ENCODE results near the gene PROM1. TPM values are rescaled to one million over a fixed set of nuclear protein-coding genes. Genes with fewer than 3 reads are reported as not detected.

Gene PROM1
- total and polyA plus RNA-seq, 2 experiments from 2014 or later, result 36.6 to 66.6 TPM

- TF ChIP-seq, protein P1, sequence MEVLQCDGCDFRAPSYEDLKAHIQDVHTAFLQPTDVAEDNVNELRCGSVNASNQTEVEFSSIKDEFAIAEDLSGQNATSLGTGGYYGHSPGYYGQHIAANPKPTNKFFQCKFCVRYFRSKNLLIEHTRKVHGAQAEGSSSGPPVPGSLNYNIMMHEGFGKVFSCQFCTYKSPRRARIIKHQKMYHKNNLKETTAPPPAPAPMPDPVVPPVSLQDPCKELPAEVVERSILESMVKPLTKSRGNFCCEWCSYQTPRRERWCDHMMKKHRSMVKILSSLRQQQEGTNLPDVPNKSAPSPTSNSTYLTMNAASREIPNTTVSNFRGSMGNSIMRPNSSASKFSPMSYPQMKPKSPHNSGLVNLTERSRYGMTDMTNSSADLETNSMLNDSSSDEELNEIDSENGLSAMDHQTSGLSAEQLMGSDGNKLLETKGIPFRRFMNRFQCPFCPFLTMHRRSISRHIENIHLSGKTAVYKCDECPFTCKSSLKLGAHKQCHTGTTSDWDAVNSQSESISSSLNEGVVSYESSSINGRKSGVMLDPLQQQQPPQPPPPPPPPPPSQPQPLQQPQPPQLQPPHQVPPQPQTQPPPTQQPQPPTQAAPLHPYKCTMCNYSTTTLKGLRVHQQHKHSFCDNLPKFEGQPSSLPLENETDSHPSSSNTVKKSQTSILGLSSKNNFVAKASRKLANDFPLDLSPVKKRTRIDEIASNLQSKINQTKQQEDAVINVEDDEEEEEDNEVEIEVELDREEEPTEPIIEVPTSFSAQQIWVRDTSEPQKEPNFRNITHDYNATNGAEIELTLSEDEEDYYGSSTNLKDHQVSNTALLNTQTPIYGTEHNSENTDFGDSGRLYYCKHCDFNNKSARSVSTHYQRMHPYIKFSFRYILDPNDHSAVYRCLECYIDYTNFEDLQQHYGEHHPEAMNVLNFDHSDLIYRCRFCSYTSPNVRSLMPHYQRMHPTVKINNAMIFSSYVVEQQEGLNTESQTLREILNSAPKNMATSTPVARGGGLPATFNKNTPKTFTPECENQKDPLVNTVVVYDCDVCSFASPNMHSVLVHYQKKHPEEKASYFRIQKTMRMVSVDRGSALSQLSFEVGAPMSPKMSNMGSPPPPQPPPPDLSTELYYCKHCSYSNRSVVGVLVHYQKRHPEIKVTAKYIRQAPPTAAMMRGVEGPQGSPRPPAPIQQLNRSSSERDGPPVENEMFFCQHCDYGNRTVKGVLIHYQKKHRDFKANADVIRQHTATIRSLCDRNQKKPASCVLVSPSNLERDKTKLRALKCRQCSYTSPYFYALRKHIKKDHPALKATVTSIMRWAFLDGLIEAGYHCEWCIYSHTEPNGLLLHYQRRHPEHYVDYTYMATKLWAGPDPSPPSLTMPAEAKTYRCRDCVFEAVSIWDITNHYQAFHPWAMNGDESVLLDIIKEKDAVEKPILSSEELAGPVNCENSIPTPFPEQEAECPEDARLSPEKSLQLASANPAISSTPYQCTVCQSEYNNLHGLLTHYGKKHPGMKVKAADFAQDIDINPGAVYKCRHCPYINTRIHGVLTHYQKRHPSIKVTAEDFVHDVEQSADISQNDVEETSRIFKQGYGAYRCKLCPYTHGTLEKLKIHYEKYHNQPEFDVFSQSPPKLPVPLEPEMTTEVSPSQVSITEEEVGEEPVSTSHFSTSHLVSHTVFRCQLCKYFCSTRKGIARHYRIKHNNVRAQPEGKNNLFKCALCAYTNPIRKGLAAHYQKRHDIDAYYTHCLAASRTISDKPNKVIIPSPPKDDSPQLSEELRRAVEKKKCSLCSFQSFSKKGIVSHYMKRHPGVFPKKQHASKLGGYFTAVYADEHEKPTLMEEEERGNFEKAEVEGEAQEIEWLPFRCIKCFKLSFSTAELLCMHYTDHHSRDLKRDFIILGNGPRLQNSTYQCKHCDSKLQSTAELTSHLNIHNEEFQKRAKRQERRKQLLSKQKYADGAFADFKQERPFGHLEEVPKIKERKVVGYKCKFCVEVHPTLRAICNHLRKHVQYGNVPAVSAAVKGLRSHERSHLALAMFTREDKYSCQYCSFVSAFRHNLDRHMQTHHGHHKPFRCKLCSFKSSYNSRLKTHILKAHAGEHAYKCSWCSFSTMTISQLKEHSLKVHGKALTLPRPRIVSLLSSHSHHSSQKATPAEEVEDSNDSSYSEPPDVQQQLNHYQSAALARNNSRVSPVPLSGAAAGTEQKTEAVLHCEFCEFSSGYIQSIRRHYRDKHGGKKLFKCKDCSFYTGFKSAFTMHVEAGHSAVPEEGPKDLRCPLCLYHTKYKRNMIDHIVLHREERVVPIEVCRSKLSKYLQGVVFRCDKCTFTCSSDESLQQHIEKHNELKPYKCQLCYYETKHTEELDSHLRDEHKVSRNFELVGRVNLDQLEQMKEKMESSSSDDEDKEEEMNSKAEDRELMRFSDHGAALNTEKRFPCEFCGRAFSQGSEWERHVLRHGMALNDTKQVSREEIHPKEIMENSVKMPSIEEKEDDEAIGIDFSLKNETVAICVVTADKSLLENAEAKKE (CRISPR knock-in tag; IDR thresholded peaks at IDR 0.05), result no peak
- TF ChIP-seq, protein P2, sequence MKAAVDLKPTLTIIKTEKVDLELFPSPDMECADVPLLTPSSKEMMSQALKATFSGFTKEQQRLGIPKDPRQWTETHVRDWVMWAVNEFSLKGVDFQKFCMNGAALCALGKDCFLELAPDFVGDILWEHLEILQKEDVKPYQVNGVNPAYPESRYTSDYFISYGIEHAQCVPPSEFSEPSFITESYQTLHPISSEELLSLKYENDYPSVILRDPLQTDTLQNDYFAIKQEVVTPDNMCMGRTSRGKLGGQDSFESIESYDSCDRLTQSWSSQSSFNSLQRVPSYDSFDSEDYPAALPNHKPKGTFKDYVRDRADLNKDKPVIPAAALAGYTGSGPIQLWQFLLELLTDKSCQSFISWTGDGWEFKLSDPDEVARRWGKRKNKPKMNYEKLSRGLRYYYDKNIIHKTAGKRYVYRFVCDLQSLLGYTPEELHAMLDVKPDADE (IDR thresholded peaks at IDR 0.05), result no peak
- TF ChIP-seq JUNB (IDR thresholded peaks at IDR 0.05; ENCODE audit: unreplicated experiment), result no peak
Measured at GRCh38 chr4:16023776-16024408, 59.9 kb downstream of the PROM1 start (continued).

- no peaks in the 10 kb centered on the region; the same call in 1 of the 2 replicates for H4K20me1 ChIP-seq (replicated peaks; ENCODE audit: insufficient read depth)
- H3K4me1 ChIP-seq (ENCODE audit: insufficient read depth), result no peaks in the 10 kb centered on the region
- ATAC-seq (no peak), DNase-seq (ENCODE audit: low spot score) (no peak)
- peaks cover 14% of the 10 kb centered on the region for H3K36me3 ChIP-seq (ENCODE audit: insufficient read depth)
- H3K4me3 ChIP-seq, result no peak overlapping the region
- Mint-ChIP-seq H3K4me1 (no peaks in the 10 kb centered on the region), H3K36me3 (ENCODE audit: low read depth) (peaks cover 65% of the 10 kb centered on the region), H3K27ac (no peak overlapping the region), H3K4me3 (no peak overlapping the region), H3K9me3 (no peaks in the 10 kb centered on the region), H3K27me3 (ENCODE audit: insufficient read depth, low read depth, poor library complexity) (peaks cover 3% of the 10 kb centered on the region)
- no peak overlapping the region for H3K4me2 ChIP-seq
- no peaks in the 10 kb centered on the region for H3F3A ChIP-seq (replicated peaks; ENCODE audit: low read depth)
- H3K27me3 ChIP-seq (ENCODE audit: insufficient read depth), result no peaks in the 10 kb centered on the region
- H3K79me2 ChIP-seq (replicated peaks; ENCODE audit: insufficient read depth), result no peaks in the 10 kb centered on the region
- no peak overlapping the region for H3K27ac ChIP-seq (ENCODE audit: low read depth)
- H2AFZ ChIP-seq, result no peak overlapping the region
- H3K9me2 ChIP-seq (ENCODE audit: insufficient read depth), result no peaks in the 10 kb centered on the region
- TF ChIP-seq JUNB (IDR thresholded peaks at IDR 0.05; ENCODE audit: unreplicated experiment), result no peak
- TF ChIP-seq, protein P3, sequence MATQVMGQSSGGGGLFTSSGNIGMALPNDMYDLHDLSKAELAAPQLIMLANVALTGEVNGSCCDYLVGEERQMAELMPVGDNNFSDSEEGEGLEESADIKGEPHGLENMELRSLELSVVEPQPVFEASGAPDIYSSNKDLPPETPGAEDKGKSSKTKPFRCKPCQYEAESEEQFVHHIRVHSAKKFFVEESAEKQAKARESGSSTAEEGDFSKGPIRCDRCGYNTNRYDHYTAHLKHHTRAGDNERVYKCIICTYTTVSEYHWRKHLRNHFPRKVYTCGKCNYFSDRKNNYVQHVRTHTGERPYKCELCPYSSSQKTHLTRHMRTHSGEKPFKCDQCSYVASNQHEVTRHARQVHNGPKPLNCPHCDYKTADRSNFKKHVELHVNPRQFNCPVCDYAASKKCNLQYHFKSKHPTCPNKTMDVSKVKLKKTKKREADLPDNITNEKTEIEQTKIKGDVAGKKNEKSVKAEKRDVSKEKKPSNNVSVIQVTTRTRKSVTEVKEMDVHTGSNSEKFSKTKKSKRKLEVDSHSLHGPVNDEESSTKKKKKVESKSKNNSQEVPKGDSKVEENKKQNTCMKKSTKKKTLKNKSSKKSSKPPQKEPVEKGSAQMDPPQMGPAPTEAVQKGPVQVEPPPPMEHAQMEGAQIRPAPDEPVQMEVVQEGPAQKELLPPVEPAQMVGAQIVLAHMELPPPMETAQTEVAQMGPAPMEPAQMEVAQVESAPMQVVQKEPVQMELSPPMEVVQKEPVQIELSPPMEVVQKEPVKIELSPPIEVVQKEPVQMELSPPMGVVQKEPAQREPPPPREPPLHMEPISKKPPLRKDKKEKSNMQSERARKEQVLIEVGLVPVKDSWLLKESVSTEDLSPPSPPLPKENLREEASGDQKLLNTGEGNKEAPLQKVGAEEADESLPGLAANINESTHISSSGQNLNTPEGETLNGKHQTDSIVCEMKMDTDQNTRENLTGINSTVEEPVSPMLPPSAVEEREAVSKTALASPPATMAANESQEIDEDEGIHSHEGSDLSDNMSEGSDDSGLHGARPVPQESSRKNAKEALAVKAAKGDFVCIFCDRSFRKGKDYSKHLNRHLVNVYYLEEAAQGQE (IDR thresholded peaks at IDR 0.05; ENCODE audit: unreplicated experiment), result no peak
- no peak for TF ChIP-seq CREB1 (CRISPR knock-in tag; IDR thresholded peaks at IDR 0.05; ENCODE audit: low read depth)
- no peak for TF ChIP-seq POLR2AphosphoS5 (IDR thresholded peaks at IDR 0.05; ENCODE audit: low read depth)
- TF ChIP-seq ZNF331 (CRISPR knock-in tag; IDR thresholded peaks at IDR 0.05; ENCODE audit: low read depth), result no peak
- TF ChIP-seq EZH2phosphoT487 (IDR thresholded peaks at IDR 0.05; ENCODE audit: unreplicated experiment), result no peak
- no peak for TF ChIP-seq ZNF114 (CRISPR knock-in tag; IDR thresholded peaks at IDR 0.05)
- TF ChIP-seq, protein P2 (IDR thresholded peaks at IDR 0.05), result no peak
Measured at GRCh38 chr4:16021804-16022560, 61.8 kb downstream of the PROM1 start.
